Pulmonary artery endothelial cell (primary cell): ENCODE results near the gene SLIT3. TPM values are rescaled to one million over a fixed set of nuclear protein-coding genes. Genes with fewer than 3 reads are reported as not detected.
"Not testable (repeated sequence)": the region's sequence is repeated elsewhere in the genome, so short reads cannot be mapped to it uniquely, and the experiment has no call there.

Experiments used
- DNase-seq: peaks from one replicate; pipeline ENCODE4 v3.0.0-alpha.2; 2011; ENCODE audit warnings: low read depth, low spot score
- total RNA-seq: library from RNA; depleted of rRNA; stranded (reverse); fragments of >200 nt; gene quantifications from 2 replicates; pipeline ENCODE4 v1.2.3, GENCODE V29; 2014

Gene SLIT3
- total RNA-seq, 1 donor from 2014 or later = 0.99 TPM

DNA sequence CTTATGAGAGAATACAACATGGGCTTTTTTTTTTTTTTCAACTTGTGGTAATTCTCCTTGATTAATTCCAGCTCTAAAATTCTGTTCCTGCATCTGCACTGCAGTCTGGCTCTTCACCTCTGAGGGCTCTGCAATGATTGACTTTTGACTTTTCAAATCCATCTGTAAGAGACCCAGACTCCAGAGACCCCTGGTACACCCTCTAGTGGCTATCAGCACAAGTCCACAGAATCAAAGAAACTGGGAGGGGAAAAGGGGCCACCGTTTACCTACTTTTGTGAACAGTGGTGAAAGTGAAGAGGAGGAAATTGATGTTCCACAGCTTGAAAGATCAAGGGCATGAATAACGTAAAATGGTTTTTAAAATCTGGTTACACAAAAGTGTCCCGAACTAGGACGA, 151.6 kb downstream of the SLIT3 start:
- DNase-seq = no peak

DNA sequence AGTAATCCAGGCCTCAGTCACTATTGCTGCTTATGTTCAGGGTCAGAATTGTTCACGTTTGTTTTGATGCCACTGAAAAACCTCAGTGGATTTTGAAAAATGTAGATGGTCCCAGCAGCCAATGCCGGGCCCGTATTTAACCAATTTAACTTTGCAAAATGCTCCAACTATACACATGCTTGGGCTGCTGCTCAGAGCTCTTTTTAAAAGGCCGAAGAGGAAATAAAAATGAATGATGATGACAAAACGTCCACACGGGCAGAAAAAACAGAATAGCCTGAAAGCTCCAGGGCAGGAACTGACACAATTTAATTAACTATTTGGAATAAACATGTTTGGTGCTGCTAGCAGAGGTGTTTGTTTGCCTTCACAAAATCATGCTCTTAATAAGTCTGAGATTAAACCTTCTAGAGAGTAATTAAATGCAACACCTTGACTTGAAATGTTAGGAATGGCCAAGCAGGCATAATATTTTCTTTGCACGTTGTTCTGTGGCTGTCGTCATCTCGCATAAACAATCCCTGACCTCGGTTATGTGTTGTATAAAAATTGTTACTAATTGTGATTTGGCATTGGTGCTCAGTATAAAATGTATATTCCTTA, 152.7 kb downstream of the SLIT3 start:
- no peak for DNase-seq

DNA sequence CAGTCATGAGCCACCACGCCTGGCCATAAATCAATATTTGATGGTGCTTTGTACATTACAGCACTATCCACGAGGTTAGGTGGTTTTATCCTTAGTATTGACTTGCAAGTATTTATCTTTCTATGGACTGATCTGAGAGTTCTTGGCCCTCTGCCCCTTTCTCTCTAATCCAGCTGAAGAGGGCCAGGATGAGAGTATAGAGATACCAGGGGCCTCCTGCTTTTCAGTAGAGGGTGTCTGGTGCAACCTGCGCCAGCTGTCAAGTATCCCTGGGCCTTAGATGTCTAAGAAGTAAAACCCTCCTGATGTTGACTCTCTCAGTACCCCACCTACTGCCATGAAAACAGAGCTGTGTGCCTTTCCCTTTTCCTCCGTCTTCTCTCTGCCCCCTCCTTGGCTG, 153.4 kb downstream of the SLIT3 start:
- DNase-seq = no peak

DNA sequence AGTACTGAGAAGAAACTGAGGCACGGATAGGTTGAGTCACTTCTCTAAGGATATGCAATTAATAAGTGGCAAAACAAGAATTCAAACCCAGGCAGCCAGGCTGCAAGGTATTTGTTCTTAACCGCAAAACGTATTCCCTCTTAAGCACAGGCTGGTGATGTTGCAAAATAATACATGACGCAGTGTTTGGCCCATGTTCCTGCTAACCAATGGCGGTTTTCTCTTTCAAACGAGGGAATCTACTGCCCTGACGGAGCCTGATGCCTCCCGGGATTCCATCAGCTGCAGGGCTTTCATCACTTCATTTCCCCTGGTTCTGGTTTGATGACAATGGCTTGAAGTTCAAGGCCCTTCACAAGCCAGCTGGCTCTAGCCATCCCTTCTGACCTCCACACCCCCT, 154.8 kb downstream of the SLIT3 start:
- no peak for DNase-seq

DNA sequence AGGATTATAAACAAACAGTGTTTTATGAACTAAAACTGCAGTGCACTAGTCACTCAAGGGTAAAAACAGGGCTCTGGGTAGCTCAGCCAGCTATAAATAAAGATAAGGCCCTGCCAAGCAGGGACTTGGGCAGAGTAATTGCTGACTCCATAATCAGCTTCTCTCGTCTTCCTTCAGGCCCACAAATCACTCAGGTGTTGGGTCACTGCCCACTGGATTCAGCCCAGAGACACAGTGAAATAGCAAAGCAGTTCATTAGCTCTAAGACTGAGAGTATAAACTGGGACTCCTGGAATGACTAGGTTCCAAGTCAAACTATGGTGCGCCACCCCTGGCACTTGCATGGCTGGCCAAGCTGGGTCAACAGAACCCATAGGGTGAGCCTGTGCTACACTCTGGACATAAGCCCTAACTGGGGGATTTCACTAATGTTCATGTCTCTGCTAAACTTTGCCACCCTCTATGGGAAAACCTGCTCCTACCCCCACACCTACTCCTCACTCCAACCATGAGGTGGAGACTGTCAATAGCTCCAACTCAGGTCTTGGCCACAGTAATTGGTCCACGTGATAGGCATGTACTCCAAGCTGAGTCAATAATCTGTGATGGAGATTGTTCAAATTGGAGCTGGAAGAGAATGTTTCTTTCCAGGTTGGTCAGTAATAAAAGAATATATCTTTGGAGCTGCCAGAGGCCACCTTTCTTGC, 158.5 kb downstream of the SLIT3 start:
- no peak for DNase-seq

DNA sequence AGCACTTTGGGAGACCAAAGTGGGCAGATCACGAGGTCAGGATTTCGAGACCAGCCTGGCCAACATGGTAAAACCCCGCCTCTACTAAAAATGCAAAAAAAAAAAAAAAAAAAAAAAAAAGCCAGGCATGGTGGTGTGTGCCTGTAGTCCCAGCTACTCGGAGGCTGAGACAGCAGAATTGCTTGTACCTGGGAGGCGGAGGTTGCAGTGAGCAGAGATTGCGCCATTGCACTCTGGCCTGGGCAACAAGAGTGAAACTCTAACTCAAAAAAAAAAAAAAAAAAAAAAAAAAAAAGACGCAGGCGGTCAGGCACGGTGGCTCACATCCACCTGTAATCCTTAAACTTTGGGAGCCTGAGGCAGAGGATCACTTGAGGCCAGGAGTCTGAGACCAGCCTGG, 160.7 kb downstream of the SLIT3 start:
- DNase-seq = not testable (repeated sequence)

DNA sequence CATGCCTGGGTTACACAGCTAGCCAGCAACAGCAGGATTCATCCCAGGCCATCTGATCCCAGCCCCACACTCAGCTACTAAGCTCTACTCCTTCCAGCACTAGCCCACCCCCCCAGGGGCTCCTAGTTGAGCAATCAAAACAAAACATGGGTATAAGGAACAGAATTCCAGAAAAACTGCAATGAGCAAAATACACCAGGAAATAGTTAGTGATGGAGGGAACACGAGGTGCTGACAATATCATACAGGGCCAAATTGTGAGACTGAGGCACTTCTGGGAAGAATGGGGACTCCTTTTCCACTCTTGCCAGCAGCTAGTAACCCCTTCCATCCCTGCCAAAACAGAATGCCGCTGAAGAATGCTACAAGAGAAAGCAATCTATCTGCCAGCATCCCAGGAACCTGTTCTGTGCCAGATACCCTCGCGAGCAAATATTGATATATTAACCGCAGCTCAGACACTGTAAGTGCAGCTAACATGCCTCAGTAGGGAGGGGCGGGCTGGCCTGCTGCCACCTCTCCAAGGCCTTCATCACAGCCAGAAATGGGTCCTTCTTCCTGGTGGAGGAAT, 161.4 kb downstream of the SLIT3 start:
- DNase-seq = no peak

DNA sequence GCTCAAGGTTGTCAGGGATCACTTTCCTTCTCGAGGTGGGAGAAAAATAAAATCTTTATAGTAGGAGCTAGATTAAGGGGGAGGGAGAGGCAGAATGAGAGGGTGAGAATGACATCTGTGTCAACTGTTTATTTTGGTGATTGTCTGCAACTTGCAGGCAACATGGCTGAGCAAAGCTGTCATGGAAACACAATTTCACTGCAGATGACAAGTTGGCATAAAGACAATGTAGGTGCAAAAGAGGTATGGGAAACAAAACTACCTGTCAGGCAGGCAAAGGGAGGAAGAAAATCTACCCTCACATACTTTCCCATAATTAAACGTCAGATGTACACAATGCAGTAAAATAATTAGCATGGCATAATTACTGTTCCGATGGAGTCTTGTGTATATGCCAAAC, 167.4 kb downstream of the SLIT3 start:
- no peak for DNase-seq

DNA sequence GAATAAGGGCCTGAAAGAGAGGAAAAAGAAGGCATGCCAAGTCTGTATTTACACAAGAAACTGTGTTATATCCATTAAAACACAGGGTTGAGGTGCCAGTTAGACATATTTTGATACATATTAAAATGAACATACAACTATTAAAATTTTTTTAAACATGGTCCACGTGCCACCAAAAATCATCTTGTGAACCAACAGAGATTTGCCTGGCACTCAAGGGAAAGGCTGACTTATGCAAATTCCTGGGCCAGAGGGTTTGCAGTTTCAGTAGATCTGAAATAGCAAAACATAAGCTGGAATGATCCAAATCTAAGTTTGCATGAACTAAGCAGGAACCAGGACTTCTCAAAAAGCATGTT, 168.7 kb downstream of the SLIT3 start:
- DNase-seq = no peak

DNA sequence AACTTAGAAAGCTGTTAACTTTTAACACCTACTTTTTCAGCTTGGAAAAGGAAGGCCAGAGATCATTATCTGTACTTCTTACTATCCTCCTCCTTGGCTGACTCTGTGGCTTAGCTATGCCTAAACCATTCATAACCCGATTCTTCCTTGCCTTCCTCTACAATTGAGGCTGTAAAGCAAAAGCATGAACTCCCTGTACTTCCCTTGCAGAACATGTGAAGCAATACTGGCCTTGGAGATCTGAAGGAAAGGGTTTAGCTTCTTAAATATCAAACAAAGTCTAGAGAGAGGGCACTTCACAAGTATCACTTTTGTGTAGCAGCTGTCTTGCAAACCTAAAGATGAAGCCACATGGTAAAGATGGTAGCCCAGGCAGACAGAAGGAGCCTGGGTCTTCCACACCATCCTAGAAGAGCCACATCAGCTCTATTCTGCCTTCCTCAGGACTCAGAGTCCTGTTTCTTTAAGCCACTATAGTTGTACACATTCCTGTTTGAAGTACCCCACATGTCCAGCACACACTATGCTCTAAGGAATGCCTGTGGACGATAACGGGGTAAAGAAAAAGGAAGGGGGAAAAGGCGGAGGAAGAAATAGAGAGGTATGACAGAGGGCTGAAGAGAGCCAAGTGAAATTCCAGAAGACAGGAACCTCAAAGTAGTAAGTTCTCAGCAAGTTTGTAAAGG, 169.2 kb downstream of the SLIT3 start:
- no peak for DNase-seq

DNA sequence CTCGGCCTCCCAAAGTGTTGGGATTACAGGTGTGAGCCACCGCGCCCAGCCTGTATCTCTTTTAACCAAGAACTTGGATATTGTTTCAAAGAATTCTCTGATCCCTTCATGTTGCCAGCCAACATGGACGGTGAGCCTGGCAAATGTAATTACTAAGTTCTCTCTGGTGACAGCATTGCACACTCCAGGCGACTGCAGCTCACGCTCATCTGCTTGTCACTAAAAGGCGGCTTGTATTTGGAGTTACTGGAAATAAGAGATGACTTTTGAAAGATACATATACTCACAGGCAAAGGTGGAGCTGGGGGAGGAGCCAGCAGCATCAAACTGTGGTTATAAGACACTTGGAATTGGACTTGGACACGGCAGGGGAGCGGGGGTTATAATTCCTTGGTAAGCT, 172.3 kb downstream of the SLIT3 start:
- DNase-seq = no peak

DNA sequence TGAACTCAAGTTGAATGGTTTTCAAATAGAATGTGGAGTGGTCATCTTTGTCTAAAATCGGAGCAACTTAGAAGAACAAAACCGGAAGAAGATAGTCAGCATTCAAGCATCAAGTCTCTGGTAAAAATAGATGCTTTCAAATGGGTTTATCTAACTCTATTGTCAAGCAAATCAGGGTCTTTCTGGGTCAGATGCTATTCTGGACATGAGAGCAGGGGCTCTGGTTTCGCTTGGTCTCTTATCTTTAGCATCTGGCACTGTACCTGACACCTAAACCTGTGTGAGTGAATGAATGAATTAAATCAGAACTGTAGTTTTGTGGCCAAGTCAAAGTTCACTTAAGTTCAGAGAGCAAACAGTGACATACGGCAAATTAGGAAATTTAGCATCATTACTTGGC, 173.5 kb downstream of the SLIT3 start:
- DNase-seq = no peak

DNA sequence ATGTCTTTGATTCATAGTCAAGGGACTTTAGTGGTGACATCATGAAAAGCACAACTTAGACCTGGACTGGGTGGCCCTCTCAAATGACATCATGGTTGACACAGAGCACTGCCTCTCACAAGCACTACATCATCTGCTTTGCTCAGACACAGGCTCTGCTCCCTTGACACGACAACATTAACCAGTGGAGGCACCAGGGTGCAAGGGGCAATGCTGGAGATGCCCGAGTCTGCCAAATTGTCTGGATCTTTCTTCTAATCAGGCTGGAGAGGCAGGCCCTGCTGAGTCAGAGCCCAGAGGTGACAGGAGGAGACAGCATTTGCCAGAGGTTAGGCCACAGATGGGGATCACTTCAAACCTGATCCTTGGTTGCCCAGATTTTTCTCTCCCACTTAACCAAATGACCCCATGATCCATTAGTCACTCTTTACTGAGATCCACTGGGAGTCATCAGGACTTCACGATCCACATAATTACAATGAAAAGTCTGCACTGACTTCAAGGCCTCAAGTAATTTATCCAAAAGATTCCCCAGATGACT, 174.4 kb downstream of the SLIT3 start:
- DNase-seq = no peak

DNA sequence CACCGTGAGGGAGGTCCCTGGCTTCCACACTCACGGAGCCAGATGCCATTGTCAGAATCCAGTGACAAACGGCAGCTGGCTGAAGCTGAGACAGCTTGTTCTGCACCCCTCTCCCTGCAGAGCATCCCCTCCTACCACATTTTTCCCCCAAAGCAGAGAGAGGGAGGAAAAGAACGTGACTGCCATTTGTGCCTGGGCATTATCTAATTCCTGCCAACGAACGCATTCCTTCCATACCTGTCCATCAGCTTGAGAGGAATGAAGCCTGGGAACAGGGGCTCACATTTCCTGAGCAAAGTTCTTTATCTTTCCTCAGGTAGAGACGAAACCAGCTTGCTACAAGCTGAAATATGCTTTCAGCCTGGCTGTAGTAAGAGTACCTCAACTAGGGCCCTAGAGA, 175.4 kb downstream of the SLIT3 start:
- DNase-seq = no peak

DNA sequence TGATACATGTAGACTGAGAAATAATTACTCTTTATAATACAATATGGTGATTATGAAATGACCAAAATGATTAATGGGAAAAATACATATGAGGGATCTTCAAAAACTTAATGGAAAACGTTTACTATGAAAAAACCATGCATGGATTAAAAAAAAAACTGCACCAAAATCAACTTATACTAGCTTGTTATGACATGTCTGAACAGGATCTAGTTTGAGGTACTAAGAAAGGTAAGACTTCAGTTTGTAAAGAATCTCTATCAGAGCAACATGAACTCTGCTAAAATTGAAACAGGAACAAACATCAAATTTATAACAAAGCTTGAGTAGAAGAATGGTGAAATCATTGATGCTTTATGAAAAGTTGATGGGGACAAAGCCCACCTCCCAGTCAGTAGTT, 178.0 kb downstream of the SLIT3 start:
- DNase-seq = no peak

DNA sequence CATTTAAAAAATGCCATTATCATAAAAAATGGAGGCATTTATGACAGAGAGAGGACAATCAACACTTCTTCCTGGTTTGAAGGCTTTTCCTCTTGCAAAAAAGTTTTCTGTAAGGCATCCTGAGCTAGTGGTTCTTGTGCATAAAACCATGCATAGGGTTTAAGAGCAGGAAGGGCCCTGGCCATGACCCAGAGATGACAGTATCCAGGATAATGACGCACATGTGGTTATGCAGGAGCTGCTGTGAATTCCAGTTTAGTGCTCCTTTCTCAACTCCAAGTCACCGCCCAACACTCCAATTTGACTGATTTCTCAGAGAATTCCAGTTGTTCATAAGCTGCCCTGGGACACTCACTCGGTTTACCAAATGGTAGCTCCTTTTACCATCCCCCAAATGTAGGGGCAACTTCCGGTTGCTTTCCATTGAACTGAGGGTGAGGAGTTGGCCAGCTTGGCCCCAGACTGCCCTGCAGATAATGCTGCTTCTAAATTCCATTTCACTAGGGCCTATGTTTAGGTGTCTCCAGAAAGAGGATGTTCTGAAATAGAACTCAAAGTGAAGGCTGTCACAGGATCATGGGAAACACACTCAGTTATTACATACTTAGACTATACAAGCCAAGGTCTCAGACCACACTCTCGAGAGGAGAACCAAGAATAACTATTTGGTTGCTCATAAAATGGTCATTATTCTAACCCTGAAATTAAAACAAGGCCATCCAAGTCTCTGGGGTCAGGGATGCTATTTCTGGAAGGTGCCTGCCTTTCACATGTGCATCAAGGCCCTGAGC, 179.1 kb downstream of the SLIT3 start:
- no peak for DNase-seq

DNA sequence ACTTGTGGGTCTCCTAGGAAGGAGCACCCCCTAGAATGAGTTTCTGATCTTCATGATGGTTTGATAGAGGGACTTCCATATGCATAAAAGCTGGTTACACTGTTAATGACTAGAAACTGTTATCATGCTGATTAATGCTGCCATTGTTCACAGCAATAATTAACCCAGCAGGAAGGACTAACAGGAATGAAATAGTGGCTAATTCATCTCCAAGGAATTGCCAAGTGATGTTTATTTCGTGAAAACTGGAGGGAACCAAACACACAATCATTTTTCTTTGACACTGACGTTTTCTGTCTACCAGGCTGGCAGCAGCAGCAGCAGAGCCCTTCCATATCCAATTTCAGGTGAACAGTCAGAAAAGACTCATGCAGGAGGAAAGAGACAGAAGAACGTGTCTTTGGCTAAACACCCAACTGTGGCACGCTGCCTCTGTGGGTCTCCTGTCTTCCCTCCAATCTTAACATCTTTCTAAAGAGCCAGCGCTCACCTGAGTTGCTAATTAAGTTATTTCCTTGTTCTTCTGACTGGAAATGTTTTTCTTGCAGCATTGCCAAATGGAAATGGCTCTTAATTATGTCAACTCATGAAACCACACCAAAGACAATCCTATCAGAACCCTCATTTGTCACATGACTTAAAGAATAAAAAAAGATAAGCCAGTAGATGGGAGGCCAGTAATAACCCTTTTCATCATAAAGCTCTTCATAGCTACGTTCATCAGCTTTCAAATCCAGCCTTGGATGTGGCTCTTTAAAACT, 181.5 kb downstream of the SLIT3 start:
- no peak for DNase-seq

DNA sequence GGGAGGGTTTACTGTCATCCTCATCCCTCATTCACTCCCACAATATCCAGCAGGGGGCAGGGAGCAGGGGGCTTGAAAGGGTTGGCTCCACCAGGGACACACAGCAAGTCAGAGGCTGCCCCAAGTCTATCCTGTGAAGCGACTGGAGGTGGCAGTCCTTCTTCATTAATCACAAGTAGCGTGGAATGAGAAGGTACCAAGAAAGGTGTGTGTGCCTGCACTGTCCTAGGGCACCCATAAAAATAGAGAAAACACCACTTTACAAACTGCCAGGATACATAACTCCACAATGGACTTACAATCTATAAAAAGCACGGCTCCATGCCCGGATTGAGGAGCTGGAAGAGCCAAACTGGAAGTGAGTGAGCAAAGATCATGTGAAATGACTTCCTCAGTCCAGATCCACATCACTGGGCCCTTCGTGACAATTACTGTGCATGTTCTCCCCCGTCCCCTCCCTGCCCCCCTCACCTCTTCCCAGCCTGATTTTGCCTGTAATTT, 183.9 kb downstream of the SLIT3 start:
- no peak for DNase-seq

DNA sequence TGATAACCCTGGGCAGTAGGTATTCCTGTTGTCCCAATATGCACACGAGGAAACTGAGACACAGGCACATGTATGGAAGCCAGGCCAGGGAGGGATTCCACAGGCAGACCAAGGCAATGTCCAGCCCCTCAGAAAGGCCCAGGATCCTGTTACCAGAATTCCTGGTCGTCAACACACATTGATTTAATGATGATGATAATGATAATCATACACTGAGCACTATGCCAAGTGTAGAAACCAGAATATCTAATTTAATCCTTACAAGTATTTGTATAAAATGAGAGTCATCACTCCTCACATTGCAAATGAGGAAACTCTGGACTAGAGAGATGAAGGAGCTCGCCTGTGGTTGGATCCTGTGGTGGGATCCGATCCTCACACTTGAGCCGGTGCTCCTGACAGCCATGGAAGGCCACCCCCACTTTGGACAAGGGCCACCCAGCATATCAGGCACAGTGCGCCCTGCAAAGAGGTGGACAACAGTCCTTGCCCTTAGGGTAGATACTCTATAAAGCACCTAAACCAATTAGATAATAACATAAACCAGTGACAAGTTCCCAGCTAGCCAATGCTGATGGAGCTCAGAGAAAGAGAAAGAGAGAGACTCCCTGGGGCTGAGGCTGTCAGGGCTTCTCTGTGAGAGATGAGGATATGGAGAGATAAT, 185.3 kb downstream of the SLIT3 start:
- no peak for DNase-seq

DNA sequence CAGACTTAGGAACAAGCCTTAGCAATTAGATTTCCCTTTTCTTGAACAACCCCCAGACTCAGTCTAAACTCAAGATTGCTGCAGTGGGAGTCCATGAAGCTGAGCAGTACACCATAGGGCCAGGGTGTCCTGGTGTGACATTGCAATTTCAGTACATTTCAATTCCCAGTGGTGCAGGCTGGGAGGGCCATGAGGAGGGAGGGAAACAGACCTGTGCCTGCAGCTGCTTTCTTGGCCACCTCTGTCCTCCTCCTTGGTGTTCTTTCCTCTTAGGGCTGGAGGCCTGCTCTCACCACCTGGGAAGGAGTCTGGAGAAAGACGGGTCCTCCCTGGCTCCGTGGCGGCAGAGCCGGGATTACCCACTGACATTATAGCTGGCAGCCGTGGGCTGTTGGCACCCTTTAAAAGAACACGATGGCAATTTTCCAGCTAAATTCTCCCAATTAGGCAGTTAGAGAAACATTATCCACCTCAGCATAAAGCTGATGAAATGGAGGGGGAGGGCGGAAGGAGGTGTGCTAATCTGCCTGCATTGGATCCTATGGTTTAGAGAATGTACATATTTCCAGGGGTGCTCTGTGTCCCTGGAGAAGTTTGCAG, 186.4 kb downstream of the SLIT3 start:
- no peak for DNase-seq
